HUES6 (cell line): ENCODE measurements around the gene TTLL11.

ENCODE experiments used
- H3K27ac ChIP-seq: 2 replicates; pipeline ENCODE4 v1.7.0; 2013; ENCODE audit warnings: low read depth, mild to moderate bottlenecking, low read length, inconsistent platforms
- H3K27me3 ChIP-seq: 2 replicates; pipeline ENCODE4 v1.6.1; 2013; ENCODE audit warnings: low read length; ENCODE audit not compliant: control insufficient read depth, insufficient read depth
- H3K36me3 ChIP-seq: 2 replicates; pipeline ENCODE4 v1.6.1; 2013; ENCODE audit warnings: low read length; ENCODE audit not compliant: control insufficient read depth, insufficient read depth
- H3K4me1 ChIP-seq: 2 replicates; pipeline ENCODE4 v1.6.1; 2013; ENCODE audit warnings: low read length; ENCODE audit not compliant: control insufficient read depth, insufficient read depth
- H3K4me3 ChIP-seq: 2 replicates; pipeline ENCODE4 v1.5.1; 2013; ENCODE audit warnings: low read depth, low read length
- H3K9ac ChIP-seq: one replicate; pipeline ENCODE4 v1.6.1; 2013; ENCODE audit warnings: mild to moderate bottlenecking, low read length
- H3K9me3 ChIP-seq: 2 replicates; pipeline ENCODE4 v1.6.1; 2013; ENCODE audit warnings: low read depth, low read length; ENCODE audit not compliant: control insufficient read depth, insufficient read depth

Gene TTLL11

GRCh38 chr9:122090287-122090883 is 2.7 kb downstream of the TTLL11 start:
- no peak overlapping the region for H3K4me3 ChIP-seq
- peaks cover 52% of the 10 kb centered on the region for H3K27me3 ChIP-seq
- peaks cover 5% of the 10 kb centered on the region; the same call in 1 of the 2 replicates for H3K4me1 ChIP-seq
- H3K36me3 ChIP-seq: no peaks in the 10 kb centered on the region
- H3K9me3 ChIP-seq: no peaks in the 10 kb centered on the region
- H3K9ac ChIP-seq: no peak overlapping the region
- H3K27ac ChIP-seq: no peak overlapping the region

GRCh38 chr9:122088880-122089706 is 4.0 kb downstream of the TTLL11 start:
- no peak overlapping the region for H3K9ac ChIP-seq
- H3K27ac ChIP-seq: no peak overlapping the region
- H3K36me3 ChIP-seq: no peaks in the 10 kb centered on the region

GRCh38 chr9:122087406-122088200 is 5.5 kb downstream of the TTLL11 start:
- no peak overlapping the region for H3K27ac ChIP-seq

More at GRCh38 chr9:122088880-122089706, 4.0 kb downstream of the TTLL11 start:
- peaks cover 41% of the 10 kb centered on the region for H3K27me3 ChIP-seq
- peaks cover 5% of the 10 kb centered on the region; the same call in 1 of the 2 replicates for H3K4me1 ChIP-seq
- no peaks in the 10 kb centered on the region for H3K9me3 ChIP-seq
- H3K4me3 ChIP-seq: no peak overlapping the region

GRCh38 chr9:122086873-122087272 is 6.2 kb downstream of the TTLL11 start:
- no peaks in the 10 kb centered on the region for H3K9me3 ChIP-seq
- H3K9ac ChIP-seq: no peak overlapping the region
- no peaks in the 10 kb centered on the region for H3K36me3 ChIP-seq
- H3K27ac ChIP-seq: no peak overlapping the region
- H3K4me3 ChIP-seq: no peak overlapping the region
- H3K4me1 ChIP-seq: no peaks in the 10 kb centered on the region
- peaks cover 25% of the 10 kb centered on the region for H3K27me3 ChIP-seq

More at GRCh38 chr9:122087406-122088200, 5.5 kb downstream of the TTLL11 start:
- Histone ChIP-seq H3K4me3 (no peak overlapping the region), H3K36me3 (no peaks in the 10 kb centered on the region), H3K27me3 (peaks cover 32% of the 10 kb centered on the region), H3K4me1 (peaks cover 4% of the 10 kb centered on the region; the same call in 1 of the 2 replicates), H3K9me3 (no peaks in the 10 kb centered on the region), H3K9ac (no peak overlapping the region)

GRCh38 chr9:122085260-122085659 is 7.8 kb downstream of the TTLL11 start:
- Histone ChIP-seq H3K27me3 (peaks cover 9% of the 10 kb centered on the region; the same call in 1 of the 2 replicates), H3K4me1 (no peaks in the 10 kb centered on the region), H3K27ac (no peak overlapping the region), H3K4me3 (no peak overlapping the region), H3K9ac (no peak overlapping the region), H3K9me3 (no peaks in the 10 kb centered on the region), H3K36me3 (no peaks in the 10 kb centered on the region)

GRCh38 chr9:122084026-122084675 is 9.0 kb downstream of the TTLL11 start:
- no peaks in the 10 kb centered on the region for H3K9me3 ChIP-seq
- H3K4me1 ChIP-seq: no peaks in the 10 kb centered on the region
- 0 out of 2 replicates have a peak, but pooled peaks cover 7% of the 10 kb centered on the region for H3K27me3 ChIP-seq
- no peak overlapping the region for H3K9ac ChIP-seq
- no peak overlapping the region for H3K27ac ChIP-seq
- H3K36me3 ChIP-seq: no peaks in the 10 kb centered on the region
- H3K4me3 ChIP-seq: no peak overlapping the region

- no peaks in the 10 kb centered on the region for H3K36me3 ChIP-seq
- no peak overlapping the region for H3K9ac ChIP-seq
- H3K9me3 ChIP-seq: peaks cover 11% of the 10 kb centered on the region; the same call in 1 of the 2 replicates
- H3K27ac ChIP-seq: no peak overlapping the region
- no peaks in the 10 kb centered on the region for H3K4me1 ChIP-seq
- no peak overlapping the region for H3K4me3 ChIP-seq
- H3K27me3 ChIP-seq: no peaks in the 10 kb centered on the region
These were observed 12.1 kb downstream of the TTLL11 start for GRCh38 chr9:122080986-122081385.

GRCh38 chr9:122078557-122078956 is 14.6 kb downstream of the TTLL11 start:
- Histone ChIP-seq H3K27ac (no peak overlapping the region), H3K9ac (no peak overlapping the region), H3K27me3 (no peaks in the 10 kb centered on the region), H3K36me3 (no peaks in the 10 kb centered on the region), H3K4me3 (no peak overlapping the region), H3K9me3 (peaks cover 11% of the 10 kb centered on the region; the same call in 1 of the 2 replicates), H3K4me1 (no peaks in the 10 kb centered on the region)

DNA sequence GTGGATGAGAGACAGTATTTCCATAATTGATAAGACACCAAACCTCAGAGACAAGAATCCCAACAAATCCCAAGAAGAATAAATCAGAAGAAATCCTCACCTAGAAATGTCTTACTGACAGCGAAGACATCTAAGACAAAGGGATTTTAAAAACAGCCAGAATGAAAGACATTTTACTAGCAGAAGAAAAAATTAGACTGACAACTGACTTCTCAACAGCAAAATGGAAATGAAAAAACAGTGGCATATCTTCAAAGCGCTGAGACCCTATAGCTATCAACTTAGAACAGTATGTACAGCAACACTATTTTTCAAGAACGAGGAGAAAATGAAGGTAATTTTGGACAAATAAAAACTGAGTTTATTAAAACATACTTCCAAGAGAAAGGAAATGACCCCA is 16.3 kb downstream of the TTLL11 start:
- no peak overlapping the region for H3K27ac ChIP-seq
- peaks cover 11% of the 10 kb centered on the region; the same call in 1 of the 2 replicates for H3K9me3 ChIP-seq
- no peak overlapping the region for H3K9ac ChIP-seq
- no peak overlapping the region for H3K4me3 ChIP-seq
- H3K4me1 ChIP-seq: no peaks in the 10 kb centered on the region
- H3K36me3 ChIP-seq: no peaks in the 10 kb centered on the region
- no peaks in the 10 kb centered on the region for H3K27me3 ChIP-seq

DNA sequence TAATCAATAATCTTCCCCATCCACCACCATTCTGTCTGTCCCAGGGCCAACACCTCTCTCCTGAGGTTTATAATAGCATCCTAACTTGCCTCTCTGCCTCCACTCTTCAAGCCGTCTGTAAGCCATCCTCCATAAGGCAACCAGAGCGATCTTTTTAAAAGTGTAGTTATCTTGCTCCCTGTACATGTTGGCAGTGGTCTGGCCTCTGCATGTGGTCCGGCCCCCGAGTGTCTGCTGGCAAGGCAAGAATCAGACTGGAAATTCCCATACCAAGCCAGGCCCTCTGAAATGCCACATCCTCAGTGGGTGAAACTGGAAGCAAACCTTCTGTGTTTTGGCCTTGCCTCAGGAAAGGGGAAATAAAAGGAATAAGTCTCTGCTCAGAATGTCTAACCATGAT is 17.0 kb downstream of the TTLL11 start:
- Histone ChIP-seq H3K9me3 (peaks cover 11% of the 10 kb centered on the region; the same call in 1 of the 2 replicates), H3K36me3 (no peaks in the 10 kb centered on the region), H3K27ac (no peak overlapping the region), H3K4me3 (no peak overlapping the region), H3K27me3 (no peaks in the 10 kb centered on the region), H3K4me1 (no peaks in the 10 kb centered on the region), H3K9ac (no peak overlapping the region)
